Activated naive CD4-positive, alpha-beta T cell treated with anti-CD3 and anti-CD28 coated beads, Interleukin-2, amount 10 ng/mL, durations not matched to agents 7 days and 5 days (primary cell): ENCODE data around the gene KLHL35.

ENCODE experiments used
- CTCF ChIA-PET: fragments of 350-600 bp; sonication (Branson Sonifier 250); formaldehyde crosslinking; loops from one replicate; lab custom pipeline; 2021; ENCODE audit warnings: antibody characterized with exemption; lab: Charles Lee
- DNase-seq: peaks from one replicate; pipeline ENCODE4 v3.0.0-alpha.2; 2020
- H3K27ac Mint-ChIP-seq: one replicate; pipeline ENCODE4 v1.8.0; 2021; ENCODE audit warnings: mild to moderate bottlenecking, moderate library complexity, mixed read lengths
- H3K27me3 Mint-ChIP-seq: one replicate; pipeline ENCODE4 v1.8.0; 2021; ENCODE audit warnings: mild to moderate bottlenecking, mixed read lengths
- H3K36me3 Mint-ChIP-seq: one replicate; pipeline ENCODE4 v1.8.0; 2021; ENCODE audit warnings: mixed read lengths
- H3K4me1 Mint-ChIP-seq: one replicate; pipeline ENCODE4 v1.8.0; 2021; ENCODE audit warnings: mixed read lengths
- H3K4me3 Mint-ChIP-seq: one replicate; pipeline ENCODE4 v1.8.0; 2021; ENCODE audit warnings: mild to moderate bottlenecking, moderate library complexity, mixed read lengths
- H3K9me3 Mint-ChIP-seq: one replicate; pipeline ENCODE4 v1.8.0; 2021; ENCODE audit warnings: mixed read lengths

The KLHL35 gene

DNA sequence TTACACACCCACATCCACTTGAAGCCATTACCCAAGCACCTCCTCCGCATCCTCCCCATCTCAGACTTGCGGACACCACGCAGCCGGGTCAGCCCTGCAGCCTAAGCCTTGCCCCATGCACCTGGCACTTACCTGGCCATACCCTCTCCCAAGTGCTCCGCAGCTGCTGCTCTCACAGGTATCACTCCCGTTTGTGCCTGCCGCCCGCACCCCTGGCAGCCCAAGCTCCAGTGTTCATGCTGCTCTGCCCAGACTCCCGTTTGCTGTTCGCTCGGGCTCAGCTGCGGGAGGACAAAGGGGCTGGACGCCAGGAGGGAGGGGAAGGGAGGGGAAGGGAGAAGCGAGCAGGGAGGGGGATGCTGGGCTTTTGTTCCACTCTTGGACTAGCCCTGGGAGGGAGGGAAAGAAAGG, at the start of gene KLHL35:
KLHL35 (minus strand) TSS at position 293 of the 411 bp plus-strand sequence. CDS start 2,574 bp downstream, outside the sequence.
- Mint-ChIP-seq H3K27me3 (peaks cover 73% of the 10 kb centered on the region), H3K4me3 (no peak within 1 kb of the TSS), H3K27ac (no peak within 1 kb of the TSS), H3K36me3 (peaks cover 10% of the 10 kb centered on the region), H3K9me3 (peaks cover 7% of the 10 kb centered on the region), H3K4me1 (peaks cover 26% of the 10 kb centered on the region)
- CTCF ChIA-PET = interaction anchor here (0.8 to 2.1 kb wide), 2 partner anchors 12 to 102 kb away, joined by 3 to 8 read pairs; no protein-coding TSS in a partner anchor
- DNase-seq = no peak

- Mint-ChIP-seq H3K4me3 (no peak overlapping the region), H3K4me1 (peaks cover 2% of the 10 kb centered on the region)
Observed at GRCh38 chr11:75481922-75482606, 49.1 kb upstream of the KLHL35 start.

GRCh38 chr11:75481223-75481921, 48.4 kb upstream of the KLHL35 start:
- H3K36me3 Mint-ChIP-seq = no peaks in the 10 kb centered on the region
- CTCF ChIA-PET = interaction anchor here (0.6 kb wide), 1 partner anchor 8 kb away, joined by 3 read pairs; no protein-coding TSS in a partner anchor
- H3K4me1 Mint-ChIP-seq = peaks cover 2% of the 10 kb centered on the region
- H3K27ac Mint-ChIP-seq = no peak overlapping the region
- H3K27me3 Mint-ChIP-seq = peaks cover 3% of the 10 kb centered on the region
- DNase-seq = no peak
- H3K9me3 Mint-ChIP-seq = no peaks in the 10 kb centered on the region
- H3K4me3 Mint-ChIP-seq = no peak overlapping the region

More at GRCh38 chr11:75481922-75482606, 49.1 kb upstream of the KLHL35 start:
- Mint-ChIP-seq H3K27me3 (peaks cover 3% of the 10 kb centered on the region), H3K36me3 (no peaks in the 10 kb centered on the region), H3K9me3 (no peaks in the 10 kb centered on the region), H3K27ac (no peak overlapping the region)
- CTCF ChIA-PET = no interaction called here
- DNase-seq = no peak

- DNase-seq = no peak
- Mint-ChIP-seq H3K27me3 (peaks cover 3% of the 10 kb centered on the region), H3K4me3 (no peak overlapping the region), H3K9me3 (no peaks in the 10 kb centered on the region), H3K27ac (peak overlapping the region; percentile 35), H3K36me3 (no peaks in the 10 kb centered on the region), H3K4me1 (peaks cover 10% of the 10 kb centered on the region)
- CTCF ChIA-PET = interaction anchor here (0.6 kb wide), 1 partner anchor 9 kb away, joined by 3 read pairs; no protein-coding TSS in a partner anchor
Observed at GRCh38 chr11:75480185-75481175, 47.5 kb upstream of the KLHL35 start.

- Mint-ChIP-seq H3K4me3 (no peak overlapping the region), H3K27ac (no peak overlapping the region), H3K4me1 (peaks cover 18% of the 10 kb centered on the region), H3K27me3 (peaks cover 3% of the 10 kb centered on the region), H3K9me3 (no peaks in the 10 kb centered on the region), H3K36me3 (peaks cover 2% of the 10 kb centered on the region)
- CTCF ChIA-PET = no interaction called here
- no peak for DNase-seq
Observed at GRCh38 chr11:75479597-75480145, 46.7 kb upstream of the KLHL35 start.

DNA sequence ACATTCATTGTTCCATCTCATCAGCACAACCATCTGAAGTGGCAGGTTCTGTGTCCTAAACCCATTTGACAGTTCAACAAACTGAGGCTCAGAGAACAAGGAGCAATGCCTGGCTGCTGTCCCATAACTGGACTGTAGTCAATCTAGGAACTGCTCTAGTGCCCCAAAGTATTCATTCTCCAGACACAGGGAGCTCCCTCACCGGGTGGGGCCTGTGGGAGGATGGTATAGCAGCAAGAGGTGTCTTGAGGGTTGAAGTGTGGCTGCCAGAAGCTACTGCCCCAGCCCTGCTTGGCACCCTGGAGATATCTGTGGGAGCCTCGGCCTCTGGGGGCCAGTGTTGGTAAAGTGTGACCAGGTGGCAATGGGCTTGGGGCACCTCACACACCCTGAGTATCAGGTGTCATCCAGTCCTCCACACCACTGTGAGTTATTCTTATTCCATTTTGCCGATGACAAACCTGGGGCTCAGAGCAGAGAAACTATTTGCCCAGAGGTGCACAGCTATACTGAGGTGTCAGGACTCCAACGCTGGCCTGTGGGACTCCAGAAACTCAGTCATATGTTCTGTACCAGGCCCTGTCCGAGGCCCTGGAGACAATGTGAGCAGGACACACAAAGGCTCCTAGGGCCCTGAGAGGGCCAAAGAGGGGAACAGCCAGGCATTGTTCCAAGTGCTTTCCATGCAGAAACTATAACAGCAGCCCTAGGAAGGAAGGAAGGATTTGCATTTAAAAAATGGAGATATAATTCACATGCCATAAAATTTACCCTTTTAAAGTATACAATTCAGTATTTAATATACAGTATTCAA, 46.0 kb upstream of the KLHL35 start:
- DNase-seq = no peak
- H3K9me3 Mint-ChIP-seq = no peaks in the 10 kb centered on the region
- CTCF ChIA-PET = interaction anchor here (3.6 kb wide), 1 partner anchor 53 kb away, joined by 13 read pairs; no protein-coding TSS in a partner anchor
- peaks cover 22% of the 10 kb centered on the region for H3K4me1 Mint-ChIP-seq
- H3K4me3 Mint-ChIP-seq = no peak overlapping the region
- H3K27ac Mint-ChIP-seq = no peak overlapping the region
- H3K27me3 Mint-ChIP-seq = peaks cover 3% of the 10 kb centered on the region
- H3K36me3 Mint-ChIP-seq = peaks cover 2% of the 10 kb centered on the region

- no peak overlapping the region for H3K27ac Mint-ChIP-seq
- no peak overlapping the region for H3K4me3 Mint-ChIP-seq
Observed at GRCh38 chr11:75477614-75477935, 44.6 kb upstream of the KLHL35 start.

DNA sequence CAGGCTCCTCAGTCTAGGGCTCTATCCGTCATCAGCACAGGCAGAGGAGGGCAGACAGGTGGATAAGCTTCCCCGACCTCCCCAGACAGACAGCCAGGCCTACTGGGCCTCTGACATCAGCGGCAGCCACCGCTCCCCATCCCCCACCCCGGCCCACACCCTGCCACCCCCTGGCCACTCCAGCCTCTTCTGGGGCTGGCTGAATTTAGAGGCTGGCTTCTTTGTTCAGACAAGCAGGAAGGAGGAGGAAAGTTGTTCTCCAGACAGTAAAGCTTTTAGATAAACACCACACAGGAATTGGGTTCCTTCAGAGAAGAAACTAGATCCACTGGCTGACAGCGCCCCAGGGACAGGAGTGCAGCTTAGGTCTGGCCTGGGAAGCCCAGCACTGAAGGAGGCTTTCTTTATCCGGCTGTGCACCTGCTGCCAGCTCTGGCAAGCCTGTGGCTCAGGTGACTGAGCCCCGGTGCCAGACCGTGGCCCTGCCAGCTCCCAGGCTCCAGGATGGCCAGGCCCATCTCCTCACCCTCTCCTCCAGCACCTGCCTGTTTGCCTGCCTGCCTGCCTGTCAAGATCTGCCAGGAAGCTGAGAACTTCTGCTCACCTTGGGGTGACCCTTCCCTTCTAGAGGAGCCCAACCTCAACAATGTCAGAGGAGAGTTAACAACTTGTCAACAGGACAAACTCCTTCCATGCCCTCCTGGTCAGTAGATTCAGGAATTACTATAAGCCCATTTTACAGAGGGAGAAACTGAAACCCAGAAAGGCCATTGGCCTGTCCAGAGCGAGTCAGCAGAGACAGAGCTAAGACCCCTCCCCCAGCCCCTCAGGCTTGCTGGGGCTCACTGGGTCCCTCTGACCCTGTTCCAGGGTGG, 44.0 kb upstream of the KLHL35 start:
- peaks cover 2% of the 10 kb centered on the region for H3K36me3 Mint-ChIP-seq
- CTCF ChIA-PET = interaction anchor here (0.8 to 3.6 kb wide), 3 partner anchors 32 to 55 kb away, joined by 3 to 13 read pairs (median 4); no protein-coding TSS in a partner anchor
- peak overlapping the region; percentile 82 for H3K27ac Mint-ChIP-seq
- H3K9me3 Mint-ChIP-seq = no peaks in the 10 kb centered on the region
- H3K4me3 Mint-ChIP-seq = no peak overlapping the region
- peaks cover 22% of the 10 kb centered on the region for H3K4me1 Mint-ChIP-seq
- no peaks in the 10 kb centered on the region for H3K27me3 Mint-ChIP-seq
- no peak for DNase-seq

More at GRCh38 chr11:75477614-75477935, 44.6 kb upstream of the KLHL35 start:
- no peak for DNase-seq
- Mint-ChIP-seq H3K9me3 (no peaks in the 10 kb centered on the region), H3K27me3 (peaks cover 3% of the 10 kb centered on the region), H3K4me1 (peaks cover 22% of the 10 kb centered on the region), H3K36me3 (peaks cover 2% of the 10 kb centered on the region)
- CTCF ChIA-PET = interaction anchor here (0.8 to 3.6 kb wide), 2 partner anchors 52 to 54 kb away, joined by 3 to 13 read pairs; no protein-coding TSS in a partner anchor

- H3K27ac Mint-ChIP-seq = peak overlapping the region; percentile 82
- H3K4me3 Mint-ChIP-seq = no peak overlapping the region
- CTCF ChIA-PET = interaction anchor here (0.9 to 3.6 kb wide), 4 partner anchors 14 to 56 kb away, joined by 3 to 13 read pairs (median 4); no protein-coding TSS in a partner anchor
Observed at GRCh38 chr11:75475767-75476650, 43.0 kb upstream of the KLHL35 start.

DNA sequence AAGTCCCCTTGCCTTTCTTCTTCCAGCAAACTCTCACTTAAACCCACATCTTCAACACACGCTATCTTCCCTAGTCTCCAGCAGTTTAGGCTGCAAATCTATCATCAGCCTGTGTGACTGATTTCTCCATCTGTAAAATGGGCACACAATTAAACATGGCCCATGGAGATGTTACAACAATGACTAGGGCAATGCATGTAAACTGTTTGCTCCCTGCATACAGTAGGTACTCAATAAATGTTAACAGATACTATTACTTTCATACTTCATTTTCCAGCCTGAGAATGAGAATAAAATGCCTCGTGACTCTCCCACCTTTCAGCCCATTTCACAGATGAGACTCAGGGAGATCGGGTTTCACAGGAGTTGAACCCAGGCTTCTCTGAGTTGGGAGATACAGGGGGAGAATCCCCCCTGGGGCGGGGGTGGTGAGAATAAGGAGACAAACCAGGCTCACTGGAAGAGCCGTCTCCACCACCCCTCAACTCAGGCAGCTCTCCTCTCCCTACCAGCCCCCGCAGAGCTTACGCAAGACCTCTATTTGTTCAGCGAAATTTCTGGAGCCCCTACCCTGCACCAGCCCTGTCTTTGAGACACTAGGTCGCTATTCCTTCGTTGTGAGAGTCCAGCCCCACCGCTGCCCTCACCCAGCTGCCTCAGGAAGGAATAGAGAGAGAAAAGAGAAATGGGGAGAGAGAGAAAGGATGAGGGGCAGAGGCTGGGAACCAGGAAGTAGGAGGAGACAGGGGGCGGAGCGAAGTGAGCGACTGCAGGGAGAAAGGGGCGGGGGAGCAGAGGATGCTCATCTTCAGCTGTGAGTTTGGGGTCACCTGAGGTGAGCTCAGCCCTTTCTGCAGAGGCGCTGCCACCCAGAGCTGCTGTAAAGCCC, 42.1 kb upstream of the KLHL35 start:
- Mint-ChIP-seq H3K4me3 (no peak overlapping the region), H3K4me1 (peaks cover 22% of the 10 kb centered on the region), H3K9me3 (no peaks in the 10 kb centered on the region), H3K27me3 (peaks cover 5% of the 10 kb centered on the region), H3K36me3 (peaks cover 2% of the 10 kb centered on the region), H3K27ac (peak overlapping the region; percentile 82)
- peak; percentile 90 for DNase-seq
- CTCF ChIA-PET = interaction anchor here (0.9 to 1.6 kb wide), 3 partner anchors 15 to 30 kb away, joined by 3 to 4 read pairs (median 3); no protein-coding TSS in a partner anchor

More at GRCh38 chr11:75475767-75476650, 43.0 kb upstream of the KLHL35 start:
- Mint-ChIP-seq H3K27me3 (peaks cover 1% of the 10 kb centered on the region), H3K36me3 (peaks cover 2% of the 10 kb centered on the region), H3K9me3 (no peaks in the 10 kb centered on the region), H3K4me1 (peaks cover 22% of the 10 kb centered on the region)
- no peak for DNase-seq
